ENCODE measurements around the gene NEDD9. TPM values are rescaled to one million over a fixed set of nuclear protein-coding genes. Genes with fewer than 3 reads are reported as not detected.

Gene NEDD9
- total RNA-seq, 1 donor: 32.9 TPM

GRCh38 chr6:11278207-11278559, 45.7 kb upstream of the NEDD9 start:
- Histone ChIP-seq H3K4me2 (ENCODE audit: insufficient read depth, low read length) (no peak overlapping the region), H3K9me3 (ENCODE audit: low read depth, low read length) (no peaks in the 10 kb centered on the region), H3K79me2 (ENCODE audit: insufficient read depth, low read length) (no peaks in the 10 kb centered on the region), H3K4me3 (ENCODE audit: insufficient read depth, low read length) (no peak overlapping the region), H3K4me1 (ENCODE audit: insufficient read depth, low read length) (peaks cover 14% of the 10 kb centered on the region), H3K36me3 (ENCODE audit: insufficient read depth, low read length) (no peaks in the 10 kb centered on the region), H3K27me3 (ENCODE audit: insufficient read depth, low read length) (no peaks in the 10 kb centered on the region), H2AFZ (ENCODE audit: low read length) (no peak overlapping the region), H4K20me1 (ENCODE audit: insufficient read depth, low read length) (no peaks in the 10 kb centered on the region), H3K27ac (ENCODE audit: low read depth, low read length) (no peak overlapping the region)
- DNase-seq (ENCODE audit: insufficient read length, low spot score, missing footprints): no peak
- TF ChIP-seq CTCF (IDR thresholded peaks at IDR 0.05; ENCODE audit: extremely low read depth, low read depth, low read length): no peak

- DNase-seq (ENCODE audit: insufficient read length, low spot score, missing footprints): peak; percentile 79
- peaks cover 14% of the 10 kb centered on the region for H3K4me1 ChIP-seq (ENCODE audit: insufficient read depth, low read length)
- H3K27ac ChIP-seq (ENCODE audit: low read depth, low read length): no peak overlapping the region
- no peaks in the 10 kb centered on the region for H3K9me3 ChIP-seq (ENCODE audit: low read depth, low read length)
- H3K27me3 ChIP-seq (ENCODE audit: insufficient read depth, low read length): no peaks in the 10 kb centered on the region
- H3K4me2 ChIP-seq (ENCODE audit: insufficient read depth, low read length): peak overlapping the region; percentile 37
- H3K36me3 ChIP-seq (ENCODE audit: insufficient read depth, low read length): no peaks in the 10 kb centered on the region
- peak overlapping the region; percentile 66 for H2AFZ ChIP-seq (ENCODE audit: low read length)
- no peak overlapping the region for H3K4me3 ChIP-seq (ENCODE audit: insufficient read depth, low read length)
- H4K20me1 ChIP-seq (ENCODE audit: insufficient read depth, low read length): no peaks in the 10 kb centered on the region
- no peaks in the 10 kb centered on the region for H3K79me2 ChIP-seq (ENCODE audit: insufficient read depth, low read length)
- no peak for TF ChIP-seq CTCF (IDR thresholded peaks at IDR 0.05; ENCODE audit: extremely low read depth, low read depth, low read length)
Measured at GRCh38 chr6:11277275-11278206, 45.1 kb upstream of the NEDD9 start.

- DNase-seq (ENCODE audit: insufficient read length, low spot score, missing footprints): no peak
- Histone ChIP-seq H2AFZ (ENCODE audit: low read length) (no peak overlapping the region), H3K79me2 (ENCODE audit: insufficient read depth, low read length) (no peaks in the 10 kb centered on the region), H3K27ac (ENCODE audit: low read depth, low read length) (no peak overlapping the region), H3K36me3 (ENCODE audit: insufficient read depth, low read length) (no peaks in the 10 kb centered on the region), H3K4me3 (ENCODE audit: insufficient read depth, low read length) (no peak overlapping the region), H3K4me2 (ENCODE audit: insufficient read depth, low read length) (peak overlapping the region; percentile 37), H3K9me3 (ENCODE audit: low read depth, low read length) (no peaks in the 10 kb centered on the region), H3K27me3 (ENCODE audit: insufficient read depth, low read length) (no peaks in the 10 kb centered on the region), H4K20me1 (ENCODE audit: insufficient read depth, low read length) (no peaks in the 10 kb centered on the region), H3K4me1 (ENCODE audit: insufficient read depth, low read length) (peaks cover 14% of the 10 kb centered on the region)
- no peak for TF ChIP-seq CTCF (IDR thresholded peaks at IDR 0.05; ENCODE audit: extremely low read depth, low read depth, low read length)
Measured at GRCh38 chr6:11276911-11277274, 44.4 kb upstream of the NEDD9 start.

- H3K27ac ChIP-seq (ENCODE audit: low read depth, low read length): no peak overlapping the region
- peaks cover 14% of the 10 kb centered on the region for H3K4me1 ChIP-seq (ENCODE audit: insufficient read depth, low read length)
- H3K9me3 ChIP-seq (ENCODE audit: low read depth, low read length): no peaks in the 10 kb centered on the region
- H4K20me1 ChIP-seq (ENCODE audit: insufficient read depth, low read length): no peaks in the 10 kb centered on the region
- H2AFZ ChIP-seq (ENCODE audit: low read length): no peak overlapping the region
- no peak for DNase-seq (ENCODE audit: insufficient read length, low spot score, missing footprints)
- H3K36me3 ChIP-seq (ENCODE audit: insufficient read depth, low read length): no peaks in the 10 kb centered on the region
- no peaks in the 10 kb centered on the region for H3K79me2 ChIP-seq (ENCODE audit: insufficient read depth, low read length)
- TF ChIP-seq CTCF (IDR thresholded peaks at IDR 0.05; ENCODE audit: extremely low read depth, low read depth, low read length): no peak
- no peak overlapping the region for H3K4me3 ChIP-seq (ENCODE audit: insufficient read depth, low read length)
- H3K27me3 ChIP-seq (ENCODE audit: insufficient read depth, low read length): no peaks in the 10 kb centered on the region
- H3K4me2 ChIP-seq (ENCODE audit: insufficient read depth, low read length): no peak overlapping the region
Measured at GRCh38 chr6:11276228-11276627, 43.8 kb upstream of the NEDD9 start.
